T-cell (primary cell): Measurements from ENCODE around the gene NEK5. TPM values are rescaled to one million over a fixed set of nuclear protein-coding genes. Genes with fewer than 3 reads are reported as not detected.
A peak's percentile ranks its signal among the peaks of the same experiment; 100 is the strongest.
"Not testable (repeated sequence)": the region's sequence is repeated elsewhere in the genome, so short reads cannot be mapped to it uniquely, and the experiment has no call there.

Experiments used
- ATAC-seq, 4 experiments: fragments of 200-7000 bp in 3 of 4; fragments of 150-1000 bp in 1 of 4; cut with Tn5 transposase; replicated peaks in 1 of 4; 1 replicate in 3 of 4; 2 replicates in 1 of 4; pipeline ENCODE4 v1.10.0; 2021; ENCODE audit warnings: moderate library complexity in 3 of 4, mild to moderate bottlenecking in 2 of 4, moderate number of reproducible peaks in 1 of 4
- CTCF ChIA-PET, 2 donors: fragments of 300-600 bp; sonication (Branson Sonifier 250); formaldehyde crosslinking; loops; one replicate each; lab custom pipeline; 2022; ENCODE audit warnings: antibody characterized with exemption in 2 of 2; lab: Charles Lee
- POLR2A ChIA-PET, 2 donors: fragments of 300-600 bp; sonication (Branson Sonifier 250); formaldehyde crosslinking; loops; one replicate each; lab custom pipeline; 2022; ENCODE audit warnings: antibody characterized with exemption in 2 of 2; lab: Charles Lee
- DNase-seq, 35 experiments: peaks; one replicate each; pipeline versions ENCODE4 v3.0.0 to v3.0.0-alpha.2; 2013 to 2023
- H3K27ac ChIP-seq: one replicate; pipeline ENCODE4 v1.5.1; 2013; ENCODE audit warnings: low read length
- H3K27me3 ChIP-seq, 2 experiments: replicated peaks in 1 of 2; 1 replicate in 1 of 2; 2 replicates in 1 of 2; pipeline versions ENCODE4 v1.6.1 to v1.7.0; 2013; ENCODE audit warnings: low read length in 1 of 2, mixed read lengths in 1 of 2; ENCODE audit not compliant: control insufficient read depth in 2 of 2, insufficient read depth in 2 of 2; ENCODE audit errors: extremely low read depth in 1 of 2
- H3K36me3 ChIP-seq, 2 donors: 1 replicate in 1 of 2; 2 replicates in 1 of 2; pipeline versions ENCODE4 v1.6.1 to v1.7.0; 2013; ENCODE audit warnings: low read length in 1 of 2; ENCODE audit not compliant: control insufficient read depth in 2 of 2, insufficient read depth in 1 of 2; ENCODE audit errors: extremely low read depth in 1 of 2
- H3K4me1 ChIP-seq, 2 experiments: 1 replicate in 1 of 2; 2 replicates in 1 of 2; pipeline versions ENCODE4 v1.6.1 to v1.7.0; 2013; ENCODE audit warnings: low read length in 2 of 2, mixed read lengths in 1 of 2; ENCODE audit not compliant: insufficient read depth in 2 of 2, control insufficient read depth in 1 of 2; ENCODE audit errors: extremely low read depth in 1 of 2
- H3K4me3 ChIP-seq, 2 donors: 1 replicate in 1 of 2; 2 replicates in 1 of 2; pipeline versions ENCODE4 v1.5.1 to v1.7.0; 2013; ENCODE audit warnings: mild to moderate bottlenecking in 2 of 2, low read length in 1 of 2, moderate library complexity in 1 of 2; ENCODE audit not compliant: control insufficient read depth in 1 of 2; ENCODE audit errors: extremely low read depth in 1 of 2
- H3K9me3 ChIP-seq: 2 replicates; pipeline ENCODE4 v1.7.0; 2013
- H3K27ac Mint-ChIP-seq, 2 donors: one replicate each; pipeline ENCODE4 v1.8.0; 2020 to 2021; ENCODE audit warnings: mild to moderate bottlenecking in 2 of 2, mixed read lengths in 2 of 2
- H3K27me3 Mint-ChIP-seq, 2 donors: one replicate each; pipeline ENCODE4 v1.8.0; 2021 to 2022; ENCODE audit warnings: mixed read lengths in 2 of 2
- H3K36me3 Mint-ChIP-seq: one replicate; pipeline ENCODE4 v1.8.0; 2021; ENCODE audit warnings: mixed read lengths
- H3K4me1 Mint-ChIP-seq, 3 donors: one replicate each; pipeline ENCODE4 v1.8.0; 2020 to 2022; ENCODE audit warnings: mixed read lengths in 3 of 3, mild to moderate bottlenecking in 1 of 3
- H3K4me3 Mint-ChIP-seq, 3 donors: one replicate each; pipeline ENCODE4 v1.8.0; 2020 to 2022; ENCODE audit warnings: mild to moderate bottlenecking in 3 of 3, mixed read lengths in 3 of 3, moderate library complexity in 3 of 3
- H3K9me3 Mint-ChIP-seq, 3 donors: one replicate each; pipeline ENCODE4 v1.8.0; 2020 to 2022; ENCODE audit warnings: mixed read lengths in 3 of 3
- WGBS: methylation state at CpG from one replicate; pipeline ENCODE4 v1.1.5; 2013; ENCODE audit warnings: missing lambda C conversion rate; ENCODE audit not compliant: insufficient coverage; 5-methylcytosine and 5-hydroxymethylcytosine counted together
- total RNA-seq, 35 experiments: library from RNA in 6 of 35; stranded (reverse) in 6 of 35; fragments of 120-200 nt in 1 of 35; gene quantifications; one replicate each; pipeline versions ENCODE4 v1.2.1 to v1.2.4 and lab custom pipeline; 2013 to 2026

NEK5 gene
- total RNA-seq, 5 donors from 2014 or later (not counting 1 experiment from before 2014, with no cell fraction given), result 0.09 TPM; not detected in 4

DNA sequence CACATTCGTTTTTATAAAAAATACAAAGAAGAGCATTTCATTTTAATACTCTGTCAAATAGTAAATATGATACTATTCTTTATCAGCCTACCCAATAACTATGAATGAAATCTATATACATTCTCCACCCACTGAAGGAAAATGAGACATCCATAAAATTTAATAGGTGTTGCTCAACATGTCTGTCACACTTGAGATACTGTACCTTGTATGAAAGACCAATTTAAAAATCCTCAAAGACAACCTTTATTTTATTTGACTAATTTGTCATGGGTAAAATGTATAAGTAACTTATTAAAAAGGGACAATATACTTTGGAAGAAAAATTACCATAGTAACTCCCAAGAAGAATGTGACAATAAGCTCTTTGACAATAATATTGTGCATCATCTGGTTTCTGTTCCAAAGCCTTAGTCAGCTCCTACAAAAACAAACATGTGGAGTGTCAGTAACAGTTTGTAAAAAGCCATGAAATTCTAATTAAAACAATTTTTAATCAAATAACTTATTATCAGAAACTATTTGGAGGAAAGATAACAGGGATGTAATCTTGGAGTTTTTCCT lies 42.0 kb upstream of the NEK5 start:
- POLR2A ChIA-PET, ATAC-seq, H3K9me3 Mint-ChIP-seq, H3K4me3 ChIP-seq, H3K27me3 Mint-ChIP-seq, H3K27me3 ChIP-seq, H3K4me1 Mint-ChIP-seq, H3K4me3 Mint-ChIP-seq, H3K9me3 ChIP-seq, CTCF ChIA-PET, H3K27ac ChIP-seq, H3K27ac Mint-ChIP-seq, DNase-seq, H3K4me1 ChIP-seq: not testable (repeated sequence)
- peaks cover 6 to 54% of the 10 kb centered on the region in 2 donors for H3K36me3 ChIP-seq
- peaks cover 31% of the 10 kb centered on the region for H3K36me3 Mint-ChIP-seq
- WGBS, result no CpG with 5 or more reads among the region's 1 CpG

DNA sequence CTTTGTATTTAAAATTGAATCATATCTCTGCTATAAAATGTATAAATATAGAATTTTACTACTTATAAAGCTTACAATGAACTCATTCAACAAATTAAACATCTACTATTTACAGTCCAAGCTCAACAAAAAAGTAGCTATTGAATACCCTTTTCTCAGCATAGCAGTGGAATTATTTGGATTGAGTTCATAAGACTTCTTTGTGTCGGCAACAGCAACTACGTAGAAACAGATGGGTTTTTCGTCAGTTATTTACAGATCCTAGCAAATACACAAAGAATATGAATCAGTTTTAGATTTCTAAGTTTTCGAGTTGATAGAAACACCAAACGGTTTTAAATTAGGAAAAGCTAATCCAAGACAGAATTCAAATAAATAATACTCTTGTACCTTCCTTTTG lies 41.0 kb upstream of the NEK5 start:
- H3K9me3 ChIP-seq, result no peaks in the 10 kb centered on the region
- ATAC-seq (no peak), DNase-seq (no peak)
- no peaks in the 10 kb centered on the region for H3K9me3 Mint-ChIP-seq
- peaks cover 11 to 51% of the 10 kb centered on the region in 2 donors for H3K36me3 ChIP-seq
- peaks cover 0 to 6% (median 3%) of the 10 kb centered on the region in 3 donors for H3K4me1 Mint-ChIP-seq
- H3K27me3 Mint-ChIP-seq, result no peaks in the 10 kb centered on the region
- ChIA-PET POLR2A (interaction anchor here in 1 of 2 donors (0.5 kb wide), 1 partner anchor 27 kb away, joined by 3 read pairs; no protein-coding TSS in a partner anchor), CTCF (no interaction called here)
- no peak overlapping the region for H3K27ac ChIP-seq
- no peak overlapping the region for H3K27ac Mint-ChIP-seq
- no peak overlapping the region for H3K4me3 ChIP-seq
- peaks cover 25% of the 10 kb centered on the region for H3K36me3 Mint-ChIP-seq
- H3K4me1 ChIP-seq, result no peaks in the 10 kb centered on the region
- WGBS, result 100% methylated on average over 1 of the region's 5 CpGs
- no peaks in the 10 kb centered on the region for H3K27me3 ChIP-seq
- no peak overlapping the region for H3K4me3 Mint-ChIP-seq

DNA sequence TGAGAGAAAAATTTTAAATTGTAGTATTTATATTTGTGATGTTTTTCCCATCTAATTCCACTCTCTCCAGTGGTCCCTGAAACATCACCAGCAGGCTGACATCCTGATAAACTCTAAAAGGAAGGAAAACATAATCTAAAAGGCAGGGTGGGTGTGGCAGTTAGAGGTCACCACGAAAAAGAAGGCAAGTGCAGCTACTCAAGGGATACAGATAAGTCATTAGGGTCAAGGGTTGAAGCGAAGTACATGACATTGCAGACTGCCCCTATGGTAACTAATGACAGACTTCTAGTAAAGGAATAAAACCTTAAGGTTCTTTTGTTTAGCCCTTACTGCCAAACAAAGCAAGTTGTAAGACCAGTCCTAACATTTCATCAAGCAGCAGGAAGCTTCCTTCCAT lies 36.5 kb upstream of the NEK5 start:
- Histone ChIP-seq H3K4me1 (peaks cover 2 to 7% of the 10 kb centered on the region in 2 experiments), H3K27ac (no peak overlapping the region), H3K4me3 (no peak overlapping the region), H3K9me3 (no peaks in the 10 kb centered on the region), H3K27me3 (no peaks in the 10 kb centered on the region), H3K36me3 (peaks cover 8 to 21% of the 10 kb centered on the region in 2 donors)
- DNase-seq (no peak), ATAC-seq (no peak)
- H3K9me3 Mint-ChIP-seq, result no peaks in the 10 kb centered on the region
- WGBS, result 81% methylated on average over 2 of the region's 2 CpGs
- peaks cover 0 to 16% (median 16%) of the 10 kb centered on the region in 3 donors for H3K4me1 Mint-ChIP-seq
- no peak overlapping the region for H3K27ac Mint-ChIP-seq
- ChIA-PET CTCF (interaction anchor here in 1 of 2 donors (1.2 kb wide), 1 partner anchor 9 kb away, joined by 4 read pairs; no protein-coding TSS in a partner anchor), POLR2A (no interaction called here)
- no peaks in the 10 kb centered on the region for H3K27me3 Mint-ChIP-seq
- no peak overlapping the region for H3K4me3 Mint-ChIP-seq
- peaks cover 6% of the 10 kb centered on the region for H3K36me3 Mint-ChIP-seq

DNA sequence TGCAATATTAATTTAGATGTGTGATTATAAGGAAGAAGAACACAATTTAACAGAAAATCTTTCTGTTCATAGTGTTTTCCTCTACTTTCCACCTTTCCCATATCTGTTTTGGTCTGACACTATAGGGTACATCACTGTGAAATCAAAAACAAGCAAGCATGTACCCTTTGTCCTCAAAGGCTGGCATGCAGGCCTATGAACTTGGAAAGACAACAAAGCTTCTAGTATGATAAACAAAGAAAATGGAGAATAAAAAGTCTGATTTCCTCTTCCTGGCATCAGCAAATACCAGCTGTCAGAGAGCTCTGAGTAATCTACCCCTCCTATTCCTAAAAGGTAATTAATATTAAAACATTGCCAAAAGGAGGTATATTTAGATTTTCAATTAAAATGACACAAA lies 36.1 kb upstream of the NEK5 start:
- Mint-ChIP-seq H3K27me3 (no peaks in the 10 kb centered on the region), H3K27ac (no peak overlapping the region), H3K9me3 (no peaks in the 10 kb centered on the region), H3K36me3 (peaks cover 6% of the 10 kb centered on the region), H3K4me1 (peaks cover 2 to 18% (median 18%) of the 10 kb centered on the region in 3 donors), H3K4me3 (no peak overlapping the region)
- ChIA-PET POLR2A (no interaction called here), CTCF (interaction anchor here in 1 of 2 donors (1.2 kb wide), 1 partner anchor 9 kb away, joined by 4 read pairs; no protein-coding TSS in a partner anchor)
- Histone ChIP-seq H3K27ac (no peak overlapping the region), H3K9me3 (no peaks in the 10 kb centered on the region), H3K36me3 (peaks cover 8 to 19% of the 10 kb centered on the region in 2 donors), H3K4me1 (peaks cover 6 to 9% of the 10 kb centered on the region in 2 experiments), H3K27me3 (no peaks in the 10 kb centered on the region), H3K4me3 (no peak overlapping the region)
- ATAC-seq, result no peak
- no peak for DNase-seq

DNA sequence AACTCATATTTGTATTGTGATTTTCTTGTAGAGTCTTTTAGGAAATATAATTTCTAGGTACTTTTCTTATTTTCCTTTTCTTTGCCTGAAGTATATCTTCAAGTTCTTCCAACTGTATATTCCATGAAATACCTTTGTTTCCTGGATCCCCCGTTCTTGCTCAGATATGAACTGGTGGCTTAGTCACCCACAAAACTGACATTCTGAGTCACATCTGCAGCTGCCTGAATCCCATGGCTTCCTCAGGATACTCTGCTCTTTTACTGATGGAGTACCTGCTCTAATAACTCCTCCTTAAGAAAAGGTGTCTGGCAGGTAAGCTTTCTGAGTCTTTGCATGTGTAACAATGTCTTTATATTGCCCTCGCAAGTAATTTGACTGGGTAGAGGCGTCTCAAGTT lies 35.0 kb upstream of the NEK5 start:
- not testable (repeated sequence) for DNase-seq

DNA sequence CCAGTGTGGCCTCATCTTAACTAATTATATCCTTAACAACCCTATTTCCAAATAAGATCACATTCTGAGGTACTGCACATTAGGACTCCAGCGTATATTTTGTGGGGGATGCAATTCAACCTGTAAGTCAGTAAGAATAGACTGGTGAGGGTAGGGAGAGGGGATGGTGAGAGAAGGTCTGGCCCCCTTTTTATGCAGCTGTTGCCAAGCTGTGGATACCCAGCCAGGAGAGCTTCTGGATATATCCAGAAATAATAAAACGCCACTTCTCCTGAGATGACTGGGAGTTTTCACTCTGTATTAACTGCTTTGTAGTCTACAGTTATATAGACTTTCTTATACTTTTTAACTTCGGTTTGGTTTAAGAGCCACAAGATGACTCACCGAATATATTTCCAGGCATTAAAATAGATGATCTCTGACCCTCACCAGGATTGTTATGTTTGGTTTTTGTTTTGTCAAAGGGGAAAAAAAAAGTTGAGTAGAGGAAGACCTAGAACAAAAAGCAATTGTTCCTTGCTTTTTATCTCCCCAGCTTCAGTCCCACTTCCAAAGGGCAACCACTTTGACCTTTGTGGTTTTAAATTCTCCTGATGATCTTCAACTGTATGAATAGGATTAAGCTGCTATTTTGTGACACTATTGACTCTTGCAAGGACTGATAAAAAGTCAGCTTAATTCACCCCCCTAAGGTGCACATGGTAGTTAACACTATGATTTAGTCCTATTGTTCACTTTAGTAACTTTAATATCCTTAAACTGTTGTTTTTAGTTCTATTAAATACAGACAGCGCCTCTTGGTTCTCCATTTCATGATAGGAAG lies 33.6 kb upstream of the NEK5 start:
- peaks cover 4 to 8% of the 10 kb centered on the region in 2 donors for H3K36me3 ChIP-seq
- ChIA-PET CTCF (interaction anchor here in 1 of 2 donors (0.6 kb wide), 1 partner anchor 158 kb away, joined by 3 read pairs; no protein-coding TSS in a partner anchor), POLR2A (no interaction called here)
- no peaks in the 10 kb centered on the region for H3K9me3 Mint-ChIP-seq
- no peak for DNase-seq
- H3K36me3 Mint-ChIP-seq, result peaks cover 3% of the 10 kb centered on the region
- peaks cover 20 to 36% (median 35%) of the 10 kb centered on the region in 3 donors for H3K4me1 Mint-ChIP-seq
- H3K4me1 ChIP-seq, result peaks cover 11 to 19% of the 10 kb centered on the region in 2 experiments
- no peak overlapping the region for H3K4me3 Mint-ChIP-seq
- no peaks in the 10 kb centered on the region for H3K27me3 Mint-ChIP-seq
- 88% methylated on average over 1 of the region's 5 CpGs for WGBS
- no peak for ATAC-seq
- H3K27ac ChIP-seq, result no peak overlapping the region
- no peak overlapping the region for H3K4me3 ChIP-seq
- no peaks in the 10 kb centered on the region for H3K27me3 ChIP-seq
- H3K27ac Mint-ChIP-seq, result peak overlapping the region in 1 of 2 donors; percentile 66
- no peaks in the 10 kb centered on the region for H3K9me3 ChIP-seq

More for the DNA sequence above, 35.0 kb upstream of the NEK5 start:
- POLR2A ChIA-PET, H3K27ac ChIP-seq, H3K36me3 Mint-ChIP-seq, H3K9me3 Mint-ChIP-seq, H3K4me3 ChIP-seq, ATAC-seq, H3K4me3 Mint-ChIP-seq, H3K9me3 ChIP-seq, H3K27me3 Mint-ChIP-seq, H3K27me3 ChIP-seq: not testable (repeated sequence)
- Histone ChIP-seq H3K4me1 (peaks cover 11 to 15% of the 10 kb centered on the region in 2 experiments), H3K36me3 (peaks cover 8 to 14% of the 10 kb centered on the region in 2 donors)
- 60% methylated on average over 1 of the region's 3 CpGs for WGBS
- Mint-ChIP-seq H3K27ac (peak overlapping the region in 1 of 2 donors; percentile 55), H3K4me1 (peaks cover 8 to 24% (median 23%) of the 10 kb centered on the region in 3 donors)
- CTCF ChIA-PET, result interaction anchor here in 1 of 2 donors (0.7 kb wide), 1 partner anchor 343 kb away, joined by 3 read pairs; no protein-coding TSS in a partner anchor
